GM23248 (cell line): Measurements from ENCODE around the gene NBPF3.

Source experiments
- EZH2 ChIP-seq: fragments of 200-600 bp; sonication (generic); IDR thresholded peaks from 2 replicates; pipeline ENCODE4 v1.6.1; 2018; ENCODE audit warnings: antibody characterized with exemption, mild to moderate bottlenecking; ENCODE audit not compliant: insufficient read depth, poor library complexity, severe bottlenecking
- EZH2phosphoT487 ChIP-seq: fragments of 200-600 bp; sonication (generic); IDR thresholded peaks from 2 replicates; pipeline ENCODE4 v1.6.1; 2018; ENCODE audit warnings: antibody characterized with exemption, moderate library complexity, mild to moderate bottlenecking, low read depth; ENCODE audit not compliant: insufficient read depth

GRCh38 chr1:21510885-21511578, 71.1 kb downstream of the NBPF3 start:
- TF ChIP-seq EZH2: no peak
- no peak for TF ChIP-seq EZH2phosphoT487
